ENCODE results near the gene NCR1.
"Not testable (repeated sequence)": the region's sequence is repeated elsewhere in the genome, so short reads cannot be mapped to it uniquely, and the experiment has no call there.

GRCh38 chr19:54898685-54899084 lies 7.3 kb upstream of the NCR1 start:
- TF ChIP-seq, protein P1, sequence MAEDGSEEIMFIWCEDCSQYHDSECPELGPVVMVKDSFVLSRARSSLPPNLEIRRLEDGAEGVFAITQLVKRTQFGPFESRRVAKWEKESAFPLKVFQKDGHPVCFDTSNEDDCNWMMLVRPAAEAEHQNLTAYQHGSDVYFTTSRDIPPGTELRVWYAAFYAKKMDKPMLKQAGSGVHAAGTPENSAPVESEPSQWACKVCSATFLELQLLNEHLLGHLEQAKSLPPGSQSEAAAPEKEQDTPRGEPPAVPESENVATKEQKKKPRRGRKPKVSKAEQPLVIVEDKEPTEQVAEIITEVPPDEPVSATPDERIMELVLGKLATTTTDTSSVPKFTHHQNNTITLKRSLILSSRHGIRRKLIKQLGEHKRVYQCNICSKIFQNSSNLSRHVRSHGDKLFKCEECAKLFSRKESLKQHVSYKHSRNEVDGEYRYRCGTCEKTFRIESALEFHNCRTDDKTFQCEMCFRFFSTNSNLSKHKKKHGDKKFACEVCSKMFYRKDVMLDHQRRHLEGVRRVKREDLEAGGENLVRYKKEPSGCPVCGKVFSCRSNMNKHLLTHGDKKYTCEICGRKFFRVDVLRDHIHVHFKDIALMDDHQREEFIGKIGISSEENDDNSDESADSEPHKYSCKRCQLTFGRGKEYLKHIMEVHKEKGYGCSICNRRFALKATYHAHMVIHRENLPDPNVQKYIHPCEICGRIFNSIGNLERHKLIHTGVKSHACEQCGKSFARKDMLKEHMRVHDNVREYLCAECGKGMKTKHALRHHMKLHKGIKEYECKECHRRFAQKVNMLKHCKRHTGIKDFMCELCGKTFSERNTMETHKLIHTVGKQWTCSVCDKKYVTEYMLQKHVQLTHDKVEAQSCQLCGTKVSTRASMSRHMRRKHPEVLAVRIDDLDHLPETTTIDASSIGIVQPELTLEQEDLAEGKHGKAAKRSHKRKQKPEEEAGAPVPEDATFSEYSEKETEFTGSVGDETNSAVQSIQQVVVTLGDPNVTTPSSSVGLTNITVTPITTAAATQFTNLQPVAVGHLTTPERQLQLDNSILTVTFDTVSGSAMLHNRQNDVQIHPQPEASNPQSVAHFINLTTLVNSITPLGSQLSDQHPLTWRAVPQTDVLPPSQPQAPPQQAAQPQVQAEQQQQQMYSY (CRISPR knock-in tag; IDR thresholded peaks at IDR 0.05): not testable (repeated sequence)
- TF ChIP-seq EZH2 (IDR thresholded peaks at IDR 0.05; ENCODE audit: borderline replicate concordance, control insufficient read depth, low read depth, low read length); CTCF (IDR thresholded peaks at IDR 0.05 in 2 of 3, conservative IDR thresholded peaks at IDR 0.05 in 1 of 3; ENCODE audit: control insufficient read depth in 2 of 3, extremely low read depth in 1 of 3, insufficient read depth in 1 of 3, low read depth in 3 of 3, low read length in 3 of 3); POLR2AphosphoS5 (IDR thresholded peaks at IDR 0.05; ENCODE audit: low read length); SP1 (IDR thresholded peaks at IDR 0.05; ENCODE audit: low read depth, low read length): not testable (repeated sequence)
- TF ChIP-seq, protein P2, sequence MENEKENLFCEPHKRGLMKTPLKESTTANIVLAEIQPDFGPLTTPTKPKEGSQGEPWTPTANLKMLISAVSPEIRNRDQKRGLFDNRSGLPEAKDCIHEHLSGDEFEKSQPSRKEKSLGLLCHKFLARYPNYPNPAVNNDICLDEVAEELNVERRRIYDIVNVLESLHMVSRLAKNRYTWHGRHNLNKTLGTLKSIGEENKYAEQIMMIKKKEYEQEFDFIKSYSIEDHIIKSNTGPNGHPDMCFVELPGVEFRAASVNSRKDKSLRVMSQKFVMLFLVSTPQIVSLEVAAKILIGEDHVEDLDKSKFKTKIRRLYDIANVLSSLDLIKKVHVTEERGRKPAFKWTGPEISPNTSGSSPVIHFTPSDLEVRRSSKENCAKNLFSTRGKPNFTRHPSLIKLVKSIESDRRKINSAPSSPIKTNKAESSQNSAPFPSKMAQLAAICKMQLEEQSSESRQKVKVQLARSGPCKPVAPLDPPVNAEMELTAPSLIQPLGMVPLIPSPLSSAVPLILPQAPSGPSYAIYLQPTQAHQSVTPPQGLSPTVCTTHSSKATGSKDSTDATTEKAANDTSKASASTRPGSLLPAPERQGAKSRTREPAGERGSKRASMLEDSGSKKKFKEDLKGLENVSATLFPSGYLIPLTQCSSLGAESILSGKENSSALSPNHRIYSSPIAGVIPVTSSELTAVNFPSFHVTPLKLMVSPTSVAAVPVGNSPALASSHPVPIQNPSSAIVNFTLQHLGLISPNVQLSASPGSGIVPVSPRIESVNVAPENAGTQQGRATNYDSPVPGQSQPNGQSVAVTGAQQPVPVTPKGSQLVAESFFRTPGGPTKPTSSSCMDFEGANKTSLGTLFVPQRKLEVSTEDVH (IDR thresholded peaks at IDR 0.05; ENCODE audit: low read depth, partially characterized antibody): not testable (repeated sequence)
- TF ChIP-seq, protein P3, sequence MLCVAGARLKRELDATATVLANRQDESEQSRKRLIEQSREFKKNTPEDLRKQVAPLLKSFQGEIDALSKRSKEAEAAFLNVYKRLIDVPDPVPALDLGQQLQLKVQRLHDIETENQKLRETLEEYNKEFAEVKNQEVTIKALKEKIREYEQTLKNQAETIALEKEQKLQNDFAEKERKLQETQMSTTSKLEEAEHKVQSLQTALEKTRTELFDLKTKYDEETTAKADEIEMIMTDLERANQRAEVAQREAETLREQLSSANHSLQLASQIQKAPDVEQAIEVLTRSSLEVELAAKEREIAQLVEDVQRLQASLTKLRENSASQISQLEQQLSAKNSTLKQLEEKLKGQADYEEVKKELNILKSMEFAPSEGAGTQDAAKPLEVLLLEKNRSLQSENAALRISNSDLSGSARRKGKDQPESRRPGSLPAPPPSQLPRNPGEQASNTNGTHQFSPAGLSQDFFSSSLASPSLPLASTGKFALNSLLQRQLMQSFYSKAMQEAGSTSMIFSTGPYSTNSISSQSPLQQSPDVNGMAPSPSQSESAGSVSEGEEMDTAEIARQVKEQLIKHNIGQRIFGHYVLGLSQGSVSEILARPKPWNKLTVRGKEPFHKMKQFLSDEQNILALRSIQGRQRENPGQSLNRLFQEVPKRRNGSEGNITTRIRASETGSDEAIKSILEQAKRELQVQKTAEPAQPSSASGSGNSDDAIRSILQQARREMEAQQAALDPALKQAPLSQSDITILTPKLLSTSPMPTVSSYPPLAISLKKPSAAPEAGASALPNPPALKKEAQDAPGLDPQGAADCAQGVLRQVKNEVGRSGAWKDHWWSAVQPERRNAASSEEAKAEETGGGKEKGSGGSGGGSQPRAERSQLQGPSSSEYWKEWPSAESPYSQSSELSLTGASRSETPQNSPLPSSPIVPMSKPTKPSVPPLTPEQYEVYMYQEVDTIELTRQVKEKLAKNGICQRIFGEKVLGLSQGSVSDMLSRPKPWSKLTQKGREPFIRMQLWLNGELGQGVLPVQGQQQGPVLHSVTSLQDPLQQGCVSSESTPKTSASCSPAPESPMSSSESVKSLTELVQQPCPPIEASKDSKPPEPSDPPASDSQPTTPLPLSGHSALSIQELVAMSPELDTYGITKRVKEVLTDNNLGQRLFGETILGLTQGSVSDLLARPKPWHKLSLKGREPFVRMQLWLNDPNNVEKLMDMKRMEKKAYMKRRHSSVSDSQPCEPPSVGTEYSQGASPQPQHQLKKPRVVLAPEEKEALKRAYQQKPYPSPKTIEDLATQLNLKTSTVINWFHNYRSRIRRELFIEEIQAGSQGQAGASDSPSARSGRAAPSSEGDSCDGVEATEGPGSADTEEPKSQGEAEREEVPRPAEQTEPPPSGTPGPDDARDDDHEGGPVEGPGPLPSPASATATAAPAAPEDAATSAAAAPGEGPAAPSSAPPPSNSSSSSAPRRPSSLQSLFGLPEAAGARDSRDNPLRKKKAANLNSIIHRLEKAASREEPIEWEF (IDR thresholded peaks at IDR 0.05; ENCODE audit: insufficient replicate concordance, low read depth, low read length): not testable (repeated sequence)
